ENCODE measurements around the gene SUPT3H. TPM values are rescaled to one million over a fixed set of nuclear protein-coding genes. Genes with fewer than 3 reads are reported as not detected.
A peak's percentile ranks its signal among the peaks of the same experiment; 100 is the strongest.

Gene SUPT3H
- total and polyA plus RNA-seq, 2 of the 13 experiments (the other 11 are each of a cell fraction or from before 2014, with no cell fraction given) = 11.9 to 36.1 TPM

DNA sequence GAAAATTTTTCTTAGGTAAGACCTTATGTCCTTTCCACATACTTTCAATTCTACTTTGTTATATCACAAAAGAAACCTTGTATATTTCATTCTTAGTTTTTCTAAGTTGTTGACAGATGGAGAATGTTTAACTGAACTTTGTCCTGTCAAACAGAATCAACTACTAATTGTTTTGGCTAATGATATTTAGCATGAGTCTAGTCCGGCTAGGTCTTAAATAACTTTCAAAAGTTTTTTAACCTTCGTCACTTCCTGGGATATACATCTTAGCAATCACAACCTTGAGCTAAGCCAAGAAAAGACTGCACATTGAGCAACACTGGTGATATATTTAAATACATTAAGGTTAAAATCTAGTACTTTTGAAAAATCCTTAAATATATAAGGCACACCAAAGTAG is 112.5 kb downstream of the SUPT3H start (continued):
- TF ChIP-seq, protein P1, sequence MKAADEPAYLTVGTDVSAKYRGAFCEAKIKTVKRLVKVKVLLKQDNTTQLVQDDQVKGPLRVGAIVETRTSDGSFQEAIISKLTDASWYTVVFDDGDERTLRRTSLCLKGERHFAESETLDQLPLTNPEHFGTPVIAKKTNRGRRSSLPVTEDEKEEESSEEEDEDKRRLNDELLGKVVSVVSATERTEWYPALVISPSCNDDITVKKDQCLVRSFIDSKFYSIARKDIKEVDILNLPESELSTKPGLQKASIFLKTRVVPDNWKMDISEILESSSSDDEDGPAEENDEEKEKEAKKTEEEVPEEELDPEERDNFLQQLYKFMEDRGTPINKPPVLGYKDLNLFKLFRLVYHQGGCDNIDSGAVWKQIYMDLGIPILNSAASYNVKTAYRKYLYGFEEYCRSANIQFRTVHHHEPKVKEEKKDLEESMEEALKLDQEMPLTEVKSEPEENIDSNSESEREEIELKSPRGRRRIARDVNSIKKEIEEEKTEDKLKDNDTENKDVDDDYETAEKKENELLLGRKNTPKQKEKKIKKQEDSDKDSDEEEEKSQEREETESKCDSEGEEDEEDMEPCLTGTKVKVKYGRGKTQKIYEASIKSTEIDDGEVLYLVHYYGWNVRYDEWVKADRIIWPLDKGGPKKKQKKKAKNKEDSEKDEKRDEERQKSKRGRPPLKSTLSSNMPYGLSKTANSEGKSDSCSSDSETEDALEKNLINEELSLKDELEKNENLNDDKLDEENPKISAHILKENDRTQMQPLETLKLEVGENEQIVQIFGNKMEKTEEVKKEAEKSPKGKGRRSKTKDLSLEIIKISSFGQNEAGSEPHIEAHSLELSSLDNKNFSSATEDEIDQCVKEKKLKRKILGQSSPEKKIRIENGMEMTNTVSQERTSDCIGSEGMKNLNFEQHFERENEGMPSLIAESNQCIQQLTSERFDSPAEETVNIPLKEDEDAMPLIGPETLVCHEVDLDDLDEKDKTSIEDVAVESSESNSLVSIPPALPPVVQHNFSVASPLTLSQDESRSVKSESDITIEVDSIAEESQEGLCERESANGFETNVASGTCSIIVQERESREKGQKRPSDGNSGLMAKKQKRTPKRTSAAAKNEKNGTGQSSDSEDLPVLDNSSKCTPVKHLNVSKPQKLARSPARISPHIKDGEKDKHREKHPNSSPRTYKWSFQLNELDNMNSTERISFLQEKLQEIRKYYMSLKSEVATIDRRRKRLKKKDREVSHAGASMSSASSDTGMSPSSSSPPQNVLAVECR (CRISPR knock-in tag; IDR thresholded peaks at IDR 0.05; ENCODE audit: borderline replicate concordance) = no peak
- TF ChIP-seq GLI4 (CRISPR knock-in tag; IDR thresholded peaks at IDR 0.05; ENCODE audit: borderline replicate concordance) (no peak), TBX3 (IDR thresholded peaks at IDR 0.05; ENCODE audit: borderline replicate concordance) (0 out of 2 replicates have a peak, but pooled peaks have one; percentile 10), ZSCAN20 (CRISPR knock-in tag; IDR thresholded peaks at IDR 0.05; ENCODE audit: borderline replicate concordance) (no peak), ZNF124 (CRISPR knock-in tag; IDR thresholded peaks at IDR 0.05) (no peak), KLF13 (CRISPR knock-in tag; IDR thresholded peaks at IDR 0.05) (no peak), PHF20 (CRISPR knock-in tag; IDR thresholded peaks at IDR 0.05) (no peak), ZNF34 (CRISPR knock-in tag; IDR thresholded peaks at IDR 0.05; ENCODE audit: borderline replicate concordance) (no peak), ESRRA (CRISPR knock-in tag; IDR thresholded peaks at IDR 0.05; ENCODE audit: low read depth) (no peak), SAFB2 (CRISPR knock-in tag; IDR thresholded peaks at IDR 0.05; ENCODE audit: borderline replicate concordance, low read depth) (no peak)
- TF ChIP-seq, protein P2, sequence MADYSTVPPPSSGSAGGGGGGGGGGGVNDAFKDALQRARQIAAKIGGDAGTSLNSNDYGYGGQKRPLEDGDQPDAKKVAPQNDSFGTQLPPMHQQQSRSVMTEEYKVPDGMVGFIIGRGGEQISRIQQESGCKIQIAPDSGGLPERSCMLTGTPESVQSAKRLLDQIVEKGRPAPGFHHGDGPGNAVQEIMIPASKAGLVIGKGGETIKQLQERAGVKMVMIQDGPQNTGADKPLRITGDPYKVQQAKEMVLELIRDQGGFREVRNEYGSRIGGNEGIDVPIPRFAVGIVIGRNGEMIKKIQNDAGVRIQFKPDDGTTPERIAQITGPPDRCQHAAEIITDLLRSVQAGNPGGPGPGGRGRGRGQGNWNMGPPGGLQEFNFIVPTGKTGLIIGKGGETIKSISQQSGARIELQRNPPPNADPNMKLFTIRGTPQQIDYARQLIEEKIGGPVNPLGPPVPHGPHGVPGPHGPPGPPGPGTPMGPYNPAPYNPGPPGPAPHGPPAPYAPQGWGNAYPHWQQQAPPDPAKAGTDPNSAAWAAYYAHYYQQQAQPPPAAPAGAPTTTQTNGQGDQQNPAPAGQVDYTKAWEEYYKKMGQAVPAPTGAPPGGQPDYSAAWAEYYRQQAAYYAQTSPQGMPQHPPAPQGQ (CRISPR knock-in tag; IDR thresholded peaks at IDR 0.05; ENCODE audit: borderline replicate concordance) = no peak
- TF ChIP-seq, protein P3, sequence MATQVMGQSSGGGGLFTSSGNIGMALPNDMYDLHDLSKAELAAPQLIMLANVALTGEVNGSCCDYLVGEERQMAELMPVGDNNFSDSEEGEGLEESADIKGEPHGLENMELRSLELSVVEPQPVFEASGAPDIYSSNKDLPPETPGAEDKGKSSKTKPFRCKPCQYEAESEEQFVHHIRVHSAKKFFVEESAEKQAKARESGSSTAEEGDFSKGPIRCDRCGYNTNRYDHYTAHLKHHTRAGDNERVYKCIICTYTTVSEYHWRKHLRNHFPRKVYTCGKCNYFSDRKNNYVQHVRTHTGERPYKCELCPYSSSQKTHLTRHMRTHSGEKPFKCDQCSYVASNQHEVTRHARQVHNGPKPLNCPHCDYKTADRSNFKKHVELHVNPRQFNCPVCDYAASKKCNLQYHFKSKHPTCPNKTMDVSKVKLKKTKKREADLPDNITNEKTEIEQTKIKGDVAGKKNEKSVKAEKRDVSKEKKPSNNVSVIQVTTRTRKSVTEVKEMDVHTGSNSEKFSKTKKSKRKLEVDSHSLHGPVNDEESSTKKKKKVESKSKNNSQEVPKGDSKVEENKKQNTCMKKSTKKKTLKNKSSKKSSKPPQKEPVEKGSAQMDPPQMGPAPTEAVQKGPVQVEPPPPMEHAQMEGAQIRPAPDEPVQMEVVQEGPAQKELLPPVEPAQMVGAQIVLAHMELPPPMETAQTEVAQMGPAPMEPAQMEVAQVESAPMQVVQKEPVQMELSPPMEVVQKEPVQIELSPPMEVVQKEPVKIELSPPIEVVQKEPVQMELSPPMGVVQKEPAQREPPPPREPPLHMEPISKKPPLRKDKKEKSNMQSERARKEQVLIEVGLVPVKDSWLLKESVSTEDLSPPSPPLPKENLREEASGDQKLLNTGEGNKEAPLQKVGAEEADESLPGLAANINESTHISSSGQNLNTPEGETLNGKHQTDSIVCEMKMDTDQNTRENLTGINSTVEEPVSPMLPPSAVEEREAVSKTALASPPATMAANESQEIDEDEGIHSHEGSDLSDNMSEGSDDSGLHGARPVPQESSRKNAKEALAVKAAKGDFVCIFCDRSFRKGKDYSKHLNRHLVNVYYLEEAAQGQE (IDR thresholded peaks at IDR 0.05; ENCODE audit: borderline replicate concordance in 1 of 2, low read depth in 1 of 2, low read length in 2 of 2) = no peak
- TF ChIP-seq, protein P4, sequence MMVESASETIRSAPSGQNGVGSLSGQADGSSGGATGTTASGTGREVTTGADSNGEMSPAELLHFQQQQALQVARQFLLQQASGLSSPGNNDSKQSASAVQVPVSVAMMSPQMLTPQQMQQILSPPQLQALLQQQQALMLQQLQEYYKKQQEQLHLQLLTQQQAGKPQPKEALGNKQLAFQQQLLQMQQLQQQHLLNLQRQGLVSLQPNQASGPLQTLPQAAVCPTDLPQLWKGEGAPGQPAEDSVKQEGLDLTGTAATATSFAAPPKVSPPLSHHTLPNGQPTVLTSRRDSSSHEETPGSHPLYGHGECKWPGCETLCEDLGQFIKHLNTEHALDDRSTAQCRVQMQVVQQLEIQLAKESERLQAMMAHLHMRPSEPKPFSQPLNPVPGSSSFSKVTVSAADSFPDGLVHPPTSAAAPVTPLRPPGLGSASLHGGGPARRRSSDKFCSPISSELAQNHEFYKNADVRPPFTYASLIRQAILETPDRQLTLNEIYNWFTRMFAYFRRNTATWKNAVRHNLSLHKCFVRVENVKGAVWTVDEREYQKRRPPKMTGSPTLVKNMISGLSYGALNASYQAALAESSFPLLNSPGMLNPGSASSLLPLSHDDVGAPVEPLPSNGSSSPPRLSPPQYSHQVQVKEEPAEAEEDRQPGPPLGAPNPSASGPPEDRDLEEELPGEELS (CRISPR knock-in tag; IDR thresholded peaks at IDR 0.05) = peak; percentile 60
- TF ChIP-seq, protein P5, sequence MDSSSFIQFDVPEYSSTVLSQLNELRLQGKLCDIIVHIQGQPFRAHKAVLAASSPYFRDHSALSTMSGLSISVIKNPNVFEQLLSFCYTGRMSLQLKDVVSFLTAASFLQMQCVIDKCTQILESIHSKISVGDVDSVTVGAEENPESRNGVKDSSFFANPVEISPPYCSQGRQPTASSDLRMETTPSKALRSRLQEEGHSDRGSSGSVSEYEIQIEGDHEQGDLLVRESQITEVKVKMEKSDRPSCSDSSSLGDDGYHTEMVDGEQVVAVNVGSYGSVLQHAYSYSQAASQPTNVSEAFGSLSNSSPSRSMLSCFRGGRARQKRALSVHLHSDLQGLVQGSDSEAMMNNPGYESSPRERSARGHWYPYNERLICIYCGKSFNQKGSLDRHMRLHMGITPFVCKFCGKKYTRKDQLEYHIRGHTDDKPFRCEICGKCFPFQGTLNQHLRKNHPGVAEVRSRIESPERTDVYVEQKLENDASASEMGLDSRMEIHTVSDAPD (CRISPR knock-in tag; IDR thresholded peaks at IDR 0.05) = no peak

Measured in HepG2 (cell line).